ENCODE measurements around the gene CHST3.

- TF ChIP-seq, protein P1, sequence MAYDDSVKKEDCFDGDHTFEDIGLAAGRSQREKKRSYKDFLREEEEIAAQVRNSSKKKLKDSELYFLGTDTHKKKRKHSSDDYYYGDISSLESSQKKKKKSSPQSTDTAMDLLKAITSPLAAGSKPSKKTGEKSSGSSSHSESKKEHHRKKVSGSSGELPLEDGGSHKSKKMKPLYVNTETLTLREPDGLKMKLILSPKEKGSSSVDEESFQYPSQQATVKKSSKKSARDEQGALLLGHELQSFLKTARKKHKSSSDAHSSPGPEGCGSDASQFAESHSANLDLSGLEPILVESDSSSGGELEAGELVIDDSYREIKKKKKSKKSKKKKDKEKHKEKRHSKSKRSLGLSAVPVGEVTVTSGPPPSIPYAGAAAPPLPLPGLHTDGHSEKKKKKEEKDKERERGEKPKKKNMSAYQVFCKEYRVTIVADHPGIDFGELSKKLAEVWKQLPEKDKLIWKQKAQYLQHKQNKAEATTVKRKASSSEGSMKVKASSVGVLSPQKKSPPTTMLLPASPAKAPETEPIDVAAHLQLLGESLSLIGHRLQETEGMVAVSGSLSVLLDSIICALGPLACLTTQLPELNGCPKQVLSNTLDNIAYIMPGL (CRISPR knock-in tag; IDR thresholded peaks at IDR 0.05; ENCODE audit: borderline replicate concordance), result no peak
- TF ChIP-seq EP300 (IDR thresholded peaks at IDR 0.05) (no peak), MYC (IDR thresholded peaks at IDR 0.05; ENCODE audit: borderline replicate concordance, low read length) (no peak), REST (IDR thresholded peaks at IDR 0.05) (no peak), RFX5 (IDR thresholded peaks at IDR 0.05) (no peak)
- TF ChIP-seq, protein P2, sequence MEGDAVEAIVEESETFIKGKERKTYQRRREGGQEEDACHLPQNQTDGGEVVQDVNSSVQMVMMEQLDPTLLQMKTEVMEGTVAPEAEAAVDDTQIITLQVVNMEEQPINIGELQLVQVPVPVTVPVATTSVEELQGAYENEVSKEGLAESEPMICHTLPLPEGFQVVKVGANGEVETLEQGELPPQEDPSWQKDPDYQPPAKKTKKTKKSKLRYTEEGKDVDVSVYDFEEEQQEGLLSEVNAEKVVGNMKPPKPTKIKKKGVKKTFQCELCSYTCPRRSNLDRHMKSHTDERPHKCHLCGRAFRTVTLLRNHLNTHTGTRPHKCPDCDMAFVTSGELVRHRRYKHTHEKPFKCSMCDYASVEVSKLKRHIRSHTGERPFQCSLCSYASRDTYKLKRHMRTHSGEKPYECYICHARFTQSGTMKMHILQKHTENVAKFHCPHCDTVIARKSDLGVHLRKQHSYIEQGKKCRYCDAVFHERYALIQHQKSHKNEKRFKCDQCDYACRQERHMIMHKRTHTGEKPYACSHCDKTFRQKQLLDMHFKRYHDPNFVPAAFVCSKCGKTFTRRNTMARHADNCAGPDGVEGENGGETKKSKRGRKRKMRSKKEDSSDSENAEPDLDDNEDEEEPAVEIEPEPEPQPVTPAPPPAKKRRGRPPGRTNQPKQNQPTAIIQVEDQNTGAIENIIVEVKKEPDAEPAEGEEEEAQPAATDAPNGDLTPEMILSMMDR (IDR thresholded peaks at IDR 0.05), result no peak
- TF ChIP-seq, protein P3, sequence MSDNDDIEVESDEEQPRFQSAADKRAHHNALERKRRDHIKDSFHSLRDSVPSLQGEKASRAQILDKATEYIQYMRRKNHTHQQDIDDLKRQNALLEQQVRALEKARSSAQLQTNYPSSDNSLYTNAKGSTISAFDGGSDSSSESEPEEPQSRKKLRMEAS (IDR thresholded peaks at IDR 0.05), result no peak
- TF ChIP-seq, protein P4, sequence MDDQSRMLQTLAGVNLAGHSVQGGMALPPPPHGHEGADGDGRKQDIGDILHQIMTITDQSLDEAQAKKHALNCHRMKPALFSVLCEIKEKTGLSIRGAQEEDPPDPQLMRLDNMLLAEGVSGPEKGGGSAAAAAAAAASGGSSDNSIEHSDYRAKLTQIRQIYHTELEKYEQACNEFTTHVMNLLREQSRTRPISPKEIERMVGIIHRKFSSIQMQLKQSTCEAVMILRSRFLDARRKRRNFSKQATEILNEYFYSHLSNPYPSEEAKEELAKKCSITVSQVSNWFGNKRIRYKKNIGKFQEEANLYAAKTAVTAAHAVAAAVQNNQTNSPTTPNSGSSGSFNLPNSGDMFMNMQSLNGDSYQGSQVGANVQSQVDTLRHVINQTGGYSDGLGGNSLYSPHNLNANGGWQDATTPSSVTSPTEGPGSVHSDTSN (IDR thresholded peaks at IDR 0.05), result no peak
Observed at GRCh38 chr10:71971311-71971731, 7.1 kb downstream of the CHST3 start.

Measured in A549 (cell line).